IMR-90 (cell line): Measurements from ENCODE around the gene FAM32A. TPM values are rescaled to one million over a fixed set of nuclear protein-coding genes. Genes with fewer than 3 reads are reported as not detected.

Experiments used
- ATAC-seq: fragments of 200-7000 bp; cut with Tn5 transposase; 2 replicates; pipeline ENCODE4 v1.9.1; 2020; ENCODE audit warnings: low read depth, mild to moderate bottlenecking, moderate library complexity
- BruUV-seq: library from RNA; stranded (reverse); fragments of 400-500 nt; replicated peaks from 2 replicates; lab custom pipeline; 2021; lab: Mats Ljungman, UMichigan
- CTCF ChIA-PET: fragments of 300-600 bp; formaldehyde crosslinking; extraction: SDS; loops from one replicate; lab custom pipeline; 2021; ENCODE audit warnings: antibody characterized with exemption; lab: Yijun Ruan, JAX
- POLR2A ChIA-PET: fragments of 300-600 bp; sonication (Branson Sonifier 250); formaldehyde crosslinking; loops from one replicate; lab custom pipeline; 2022; ENCODE audit warnings: antibody characterized with exemption; ENCODE audit not compliant: unreplicated experiment; lab: Charles Lee
- DNase-seq: peaks from one replicate; pipeline ENCODE4 v3.0.0; 2013
- H2AFZ ChIP-seq: replicated peaks from 2 replicates; pipeline ENCODE3; 2013; ENCODE audit warnings: low read length, mild to moderate bottlenecking; ENCODE audit not compliant: poor library complexity
- H2AK5ac ChIP-seq: 2 replicates; pipeline ENCODE4 v1.6.1; 2013; ENCODE audit warnings: low read depth, low read length, inconsistent platforms
- H2AK9ac ChIP-seq: replicated peaks from 2 replicates; pipeline ENCODE3; 2013; ENCODE audit warnings: mild to moderate bottlenecking, low read depth, low read length, moderate library complexity; ENCODE audit not compliant: poor library complexity
- H2BK120ac ChIP-seq: 2 replicates; pipeline ENCODE4 v1.6.1; 2013; ENCODE audit warnings: low read depth, low read length, inconsistent platforms
- H2BK15ac ChIP-seq: 3 replicates; pipeline ENCODE4 v1.6.1; 2013; ENCODE audit warnings: low read depth, low read length, inconsistent platforms
- H2BK20ac ChIP-seq: 2 replicates; pipeline ENCODE4 v1.6.1; 2013; ENCODE audit warnings: low read depth, mild to moderate bottlenecking, inconsistent platforms, low read length, moderate library complexity
- H2BK5ac ChIP-seq: 2 replicates; pipeline ENCODE4 v1.6.1; 2013; ENCODE audit warnings: mild to moderate bottlenecking, low read depth, low read length, inconsistent platforms; ENCODE audit not compliant: poor library complexity, severe bottlenecking
- H3K14ac ChIP-seq: replicated peaks from 2 replicates; pipeline ENCODE4 v1.6.1; 2013; ENCODE audit warnings: low read depth, low read length, inconsistent platforms
- H3K18ac ChIP-seq: 2 replicates; pipeline ENCODE4 v1.6.1; 2013; ENCODE audit warnings: low read depth, low read length, control low read depth
- H3K23ac ChIP-seq: 2 replicates; pipeline ENCODE4 v1.6.1; 2013; ENCODE audit warnings: low read depth, low read length, inconsistent platforms
- H3K27ac ChIP-seq: 2 replicates; pipeline ENCODE4 v1.5.1; 2013; ENCODE audit warnings: mild to moderate bottlenecking, control low read depth, low read length; ENCODE audit not compliant: insufficient read depth
- H3K27me3 ChIP-seq: 2 replicates; pipeline ENCODE4 v1.6.1; 2013; ENCODE audit warnings: low read length; ENCODE audit not compliant: control insufficient read depth, insufficient read depth
- H3K36me3 ChIP-seq: 2 replicates; pipeline ENCODE4 v1.6.1; 2013; ENCODE audit warnings: low read length, mixed read lengths; ENCODE audit not compliant: control insufficient read depth, insufficient read depth
- H3K4ac ChIP-seq: 2 replicates; pipeline ENCODE4 v1.6.1; 2013; ENCODE audit warnings: low read depth, low read length, inconsistent platforms
- H3K4me1 ChIP-seq: 2 replicates; pipeline ENCODE4 v1.6.1; 2013; ENCODE audit warnings: low read length, mixed read lengths; ENCODE audit not compliant: control insufficient read depth, insufficient read depth
- H3K4me2 ChIP-seq: 2 replicates; pipeline ENCODE4 v1.6.1; 2013; ENCODE audit warnings: low read depth, mild to moderate bottlenecking, control low read depth, low read length, moderate library complexity
- H3K4me3 ChIP-seq: 2 replicates; pipeline ENCODE4 v1.5.1; 2013; ENCODE audit warnings: low read depth, mild to moderate bottlenecking, control low read depth, low read length, moderate library complexity; ENCODE audit not compliant: insufficient read depth
- H3K56ac ChIP-seq: 2 replicates; pipeline ENCODE4 v1.6.1; 2013; ENCODE audit warnings: low read length, inconsistent platforms; ENCODE audit not compliant: insufficient read depth; ENCODE audit errors: extremely low read depth
- H3K79me1 ChIP-seq, 2 experiments: 2 replicates each; pipeline ENCODE4 v1.6.1; 2013; ENCODE audit warnings: low read length in 2 of 2, inconsistent platforms in 1 of 2, low read depth in 1 of 2
- H3K9ac ChIP-seq: 2 replicates; pipeline ENCODE4 v1.6.1; 2013; ENCODE audit warnings: low read depth, low read length, control low read depth
- H3K9me1 ChIP-seq: 2 replicates; pipeline ENCODE4 v1.6.1; 2013; ENCODE audit warnings: low read length, inconsistent platforms; ENCODE audit not compliant: insufficient read depth
- H3K9me3 ChIP-seq: 2 replicates; pipeline ENCODE4 v1.6.1; 2013; ENCODE audit warnings: low read length; ENCODE audit not compliant: control insufficient read depth, insufficient read depth
- H4K20me1 ChIP-seq: 2 replicates; pipeline ENCODE4 v1.6.1; 2013; ENCODE audit warnings: low read length, inconsistent platforms; ENCODE audit not compliant: insufficient read depth
- H4K5ac ChIP-seq: 2 replicates; pipeline ENCODE4 v1.6.1; 2013; ENCODE audit warnings: mild to moderate bottlenecking, low read depth, low read length, control low read depth
- H4K8ac ChIP-seq, 2 experiments: 2 replicates each; pipeline ENCODE4 v1.6.1; 2013; ENCODE audit warnings: low read depth in 2 of 2, low read length in 2 of 2, control low read depth in 1 of 2, inconsistent platforms in 1 of 2
- H4K91ac ChIP-seq: 2 replicates; pipeline ENCODE4 v1.6.1; 2013; ENCODE audit warnings: low read depth, low read length, inconsistent platforms; ENCODE audit not compliant: insufficient read depth
- CEBPB ChIP-seq: IDR thresholded peaks from 2 replicates; pipeline ENCODE4 v1.6.1; 2012; ENCODE audit warnings: low read depth, low read length, improper control_type of control experiment
- RFX5 ChIP-seq: IDR thresholded peaks from 2 replicates; pipeline ENCODE4 v1.8.0; 2012; ENCODE audit warnings: low read depth, mild to moderate bottlenecking, low read length, moderate library complexity
- WGBS, 2 experiments: methylation state at CpG; one replicate each; pipeline versions ENCODE4 v1.1.5 to v1.1.7; 2013; ENCODE audit warnings: missing lambda C conversion rate in 2 of 2; ENCODE audit not compliant: insufficient read length in 1 of 2; ENCODE audit errors: extremely low coverage in 2 of 2; 5-methylcytosine and 5-hydroxymethylcytosine counted together
- dilution Hi-C: fragments of 300-500 bp; cut with HindIII; formaldehyde crosslinking; loops from one replicate; pipeline ENCODE4 v1.14.3; 2018; ENCODE audit warnings: low sequenced_read_pairs; ENCODE audit not compliant: unreplicated experiment
- in situ Hi-C: fragments of 300-500 bp; cut with MboI; formaldehyde crosslinking; loops from 3 replicates; pipeline ENCODE4 v1.14.3; 2019; ENCODE audit warnings: low sequenced_read_pairs, inconsistent platforms, mixed read lengths
- intact Hi-C: fragments of 100-400 bp; cut with micrococcal nuclease; formaldehyde crosslinking; loops from 2 replicates; pipeline ENCODE4 v1.10.0; 2022
- polyA plus RNA-seq, 3 experiments: library from polyadenylated mRNA; depleted of rRNA; stranded (reverse); fragments of >200 nt; gene quantifications; 2 replicates each; pipeline ENCODE4 v1.2.3, GENCODE V29; 2012; ENCODE audit warnings: low replicate concordance in 1 of 3
- total RNA-seq: library from RNA; depleted of rRNA; stranded (reverse); fragments of >200 nt; gene quantifications from 2 replicates; pipeline ENCODE4 v1.2.3, GENCODE V29; 2012

Gene FAM32A
- total and polyA plus RNA-seq, 2 of the 4 experiments (the other 2 are of a cell fraction): 99.5 to 130 TPM

DNA sequence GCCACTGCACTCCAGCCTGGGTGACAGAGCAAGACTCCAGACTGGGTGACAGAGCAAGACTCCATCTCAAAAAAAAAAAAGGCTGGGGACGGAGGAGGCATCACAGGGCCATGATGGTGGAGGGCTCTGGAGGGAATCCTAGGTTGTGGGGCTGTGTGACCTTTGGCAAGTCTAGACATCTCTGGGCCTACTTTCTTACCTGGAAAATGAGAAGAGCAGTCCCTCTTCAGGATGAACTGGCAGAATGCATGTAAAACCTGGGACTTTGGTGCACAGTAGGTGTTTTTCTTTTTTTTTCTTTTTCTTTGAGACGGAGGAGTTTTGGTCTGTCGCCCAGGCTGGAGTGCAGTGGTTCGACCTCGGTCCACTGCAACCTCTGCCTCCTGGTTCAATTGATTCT is 25.6 kb upstream of the FAM32A start:
- Histone ChIP-seq H3K4me2 (no peak overlapping the region), H2BK120ac (no peak overlapping the region), H3K23ac (no peak overlapping the region), H4K5ac (no peak overlapping the region), H2BK15ac (no peak overlapping the region), H3K36me3 (no peaks in the 10 kb centered on the region), H3K79me1 (no peaks in the 10 kb centered on the region), H4K8ac (no peak overlapping the region), H2AFZ (no peak overlapping the region), H3K4ac (no peak overlapping the region), H2BK5ac (no peak overlapping the region), H2AK9ac (no peak overlapping the region), H3K9me3 (no peaks in the 10 kb centered on the region), H3K9me1 (peaks cover 8% of the 10 kb centered on the region), H3K9ac (no peak overlapping the region), H4K91ac (no peak overlapping the region), H2BK20ac (no peak overlapping the region), H3K4me3 (no peak overlapping the region), H4K20me1 (no peaks in the 10 kb centered on the region), H3K27me3 (peaks cover 4% of the 10 kb centered on the region; the same call in 1 of the 2 replicates), H3K14ac (no peak overlapping the region), H2AK5ac (no peak overlapping the region), H3K27ac (no peak overlapping the region), H3K4me1 (peaks cover 8% of the 10 kb centered on the region), H3K56ac (no peak overlapping the region), H3K18ac (no peak overlapping the region)
- intact Hi-C loops: no loop called here
- ChIA-PET CTCF (no interaction called here), POLR2A (no interaction called here)
- dilution Hi-C loops: no loop called here
- no peak for TF ChIP-seq CEBPB
- TF ChIP-seq RFX5: no peak
- in situ Hi-C loops: no loop called here
- no TSS peak for BruUV-seq
- no peak for DNase-seq
- WGBS, 2 experiments: no CpG with 5 or more reads among the region's 5 CpGs
- no peak for ATAC-seq
